Measurements from ENCODE around the gene SNX27.
"Not testable (repeated sequence)": the region's sequence is repeated elsewhere in the genome, so short reads cannot be mapped to it uniquely, and the experiment has no call there.

GRCh38 chr1:151643085-151643484 is 31.2 kb downstream of the SNX27 start:
- not testable (repeated sequence) for TF ChIP-seq POLR2A, CTCF (IDR thresholded peaks at IDR 0.05)

Measured in heart left ventricle (tissue), 13 donors.